Endothelial cell of umbilical vein (primary cell): ENCODE measurements around the gene ATP8A1. TPM values are rescaled to one million over a fixed set of nuclear protein-coding genes. Genes with fewer than 3 reads are reported as not detected.

ENCODE experiments used
- BruUV-seq: library from RNA; stranded (reverse); fragments of 400-500 nt; replicated peaks from 2 replicates; lab custom pipeline; 2021; lab: Mats Ljungman, UMichigan
- CTCF ChIA-PET: fragments of 300-600, 350-600 bp; sonication (Branson Sonifier 250); formaldehyde crosslinking; loops from one replicate; lab custom pipeline; 2021; ENCODE audit warnings: antibody characterized with exemption, inconsistent platforms; lab: Charles Lee
- POLR2A ChIA-PET: fragments of 300-600, 350-600 bp; sonication (Branson Sonifier 250); formaldehyde crosslinking; loops from one replicate; lab custom pipeline; 2021; ENCODE audit warnings: antibody characterized with exemption, inconsistent platforms; lab: Charles Lee
- DNase-seq: peaks from one replicate; pipeline ENCODE4 v3.0.0-alpha.2; 2011; ENCODE audit warnings: low read depth, low spot score
- FAIRE-seq: peaks from 2 replicates; lab custom pipeline; 2011; peaks lifted over from hg19 to GRCh38; lab: Jason Lieb, UNC
- H2AFZ ChIP-seq: 2 replicates; pipeline ENCODE4 v1.6.0; 2012; ENCODE audit warnings: low read depth, low read length, control low read depth, inconsistent platforms
- H3K27ac ChIP-seq: 2 replicates; pipeline ENCODE4 v1.5.1; 2011; ENCODE audit warnings: low read depth, mild to moderate bottlenecking, control low read depth, low read length, moderate library complexity; ENCODE audit not compliant: insufficient read depth
- H3K27me3 ChIP-seq, 2 experiments: 2 replicates each; pipeline versions ENCODE4 v1.6.0 to v1.6.1; 2011; ENCODE audit warnings: low read length in 2 of 2, mixed read lengths in 1 of 2; ENCODE audit not compliant: control insufficient read depth in 2 of 2, insufficient read depth in 2 of 2
- H3K36me3 ChIP-seq, 2 experiments: 2 replicates in 1 of 2; 3 replicates in 1 of 2; pipeline ENCODE4 v1.5.1; 2011; ENCODE audit warnings: low read length in 2 of 2, mild to moderate bottlenecking in 1 of 2, moderate library complexity in 1 of 2; ENCODE audit not compliant: control insufficient read depth in 2 of 2, insufficient read depth in 2 of 2; ENCODE audit errors: extremely low read depth in 1 of 2
- H3K4me1 ChIP-seq: 3 replicates; pipeline ENCODE4 v1.5.1; 2011; ENCODE audit warnings: mild to moderate bottlenecking, low read length; ENCODE audit not compliant: control insufficient read depth, insufficient read depth; ENCODE audit errors: extremely low read depth
- H3K4me2 ChIP-seq: 2 replicates; pipeline ENCODE4 v1.6.1; 2011; ENCODE audit warnings: low read length, control low read depth, mixed read lengths; ENCODE audit not compliant: insufficient read depth
- H3K4me3 ChIP-seq, 3 experiments: fragments of 200-600 bp in 1 of 3; sonication (generic), shearing (Covaris generic) in 1 of 3; replicated peaks in 1 of 3; 2 replicates each; pipeline ENCODE4 v1.5.1; 2011 to 2016; ENCODE audit warnings: control low read depth in 3 of 3, low read length in 3 of 3, mild to moderate bottlenecking in 2 of 3, inconsistent platforms in 1 of 3, low read depth in 1 of 3, moderate library complexity in 1 of 3; ENCODE audit not compliant: insufficient read depth in 1 of 3
- H3K79me2 ChIP-seq: 2 replicates; pipeline ENCODE4 v1.6.0; 2012; ENCODE audit warnings: low read length, inconsistent platforms; ENCODE audit not compliant: control insufficient read depth, insufficient read depth
- H3K9ac ChIP-seq: replicated peaks from 2 replicates; pipeline ENCODE3; 2011; ENCODE audit warnings: low read length, control low read depth; ENCODE audit not compliant: insufficient read depth; ENCODE audit errors: extremely low read depth
- H3K9me1 ChIP-seq: replicated peaks from 3 replicates; pipeline ENCODE4 v1.6.0; 2011; ENCODE audit warnings: mild to moderate bottlenecking, low read length; ENCODE audit not compliant: control insufficient read depth, insufficient read depth; ENCODE audit errors: extremely low read depth
- H3K9me3 ChIP-seq: replicated peaks from 2 replicates; pipeline ENCODE4 v1.5.1; 2012; ENCODE audit warnings: low read length, inconsistent platforms; ENCODE audit not compliant: control insufficient read depth, insufficient read depth
- H4K20me1 ChIP-seq: replicated peaks from 2 replicates; pipeline ENCODE3; 2011; ENCODE audit warnings: mild to moderate bottlenecking, low read length; ENCODE audit not compliant: control insufficient read depth, insufficient read depth; ENCODE audit errors: extremely low read depth
- CTCF ChIP-seq, 2 donors: IDR thresholded peaks; 1 replicate in 1 of 2; 2 replicates in 1 of 2; pipeline ENCODE4 v1.5.1; 2011; ENCODE audit warnings: low read length in 2 of 2, mild to moderate bottlenecking in 2 of 2, moderate library complexity in 2 of 2, control low read depth in 1 of 2, inconsistent platforms in 1 of 2, low read depth in 1 of 2; ENCODE audit not compliant: insufficient read depth in 1 of 2; ENCODE audit errors: extremely low read depth in 1 of 2
- EZH2 ChIP-seq: IDR thresholded peaks from 2 replicates; pipeline ENCODE4 v1.6.1; 2012; ENCODE audit warnings: borderline replicate concordance, low read depth, mild to moderate bottlenecking, moderate library complexity, low read length, inconsistent platforms; ENCODE audit not compliant: severe bottlenecking
- FOS ChIP-seq: IDR thresholded peaks from 2 replicates; pipeline ENCODE4 v1.6.1; 2011; ENCODE audit warnings: mild to moderate bottlenecking, low read length, moderate library complexity, borderline replicate concordance; ENCODE audit not compliant: insufficient read depth
- GATA2 ChIP-seq: IDR thresholded peaks from 2 replicates; pipeline ENCODE4 v1.7.0; 2011; ENCODE audit warnings: low read depth, mild to moderate bottlenecking, moderate library complexity, mixed read lengths, low read length; ENCODE audit not compliant: insufficient read length, insufficient read depth
- JUN ChIP-seq: IDR thresholded peaks from 2 replicates; pipeline ENCODE4 v1.6.1; 2011; ENCODE audit warnings: borderline replicate concordance, low read depth; ENCODE audit not compliant: insufficient read length, insufficient read depth
- MYC ChIP-seq: IDR thresholded peaks from one replicate; pipeline ENCODE4 v1.6.1; 2011; ENCODE audit warnings: mild to moderate bottlenecking, low read depth, low read length
- POLR2A ChIP-seq: IDR thresholded peaks from 2 replicates; pipeline ENCODE4 v1.6.1; 2012; ENCODE audit warnings: low read depth, mild to moderate bottlenecking, control low read depth, low read length
- POLR2AphosphoS5 ChIP-seq: IDR thresholded peaks from 2 replicates; pipeline ENCODE4 v1.6.1; 2012; ENCODE audit warnings: low read depth, mild to moderate bottlenecking, control low read depth, low read length, moderate library complexity; ENCODE audit not compliant: insufficient read depth
- dilution Hi-C: fragments of 300-500 bp; cut with MboI; formaldehyde crosslinking; loops from one replicate; pipeline ENCODE4 v1.15.0; 2019; ENCODE audit warnings: low sequenced_read_pairs; ENCODE audit not compliant: extremely low pct_ligation_motif_present
- intact Hi-C: fragments of 100-400 bp; cut with micrococcal nuclease; formaldehyde crosslinking; loops from one replicate; pipeline ENCODE4 v1.10.0; 2022
- polyA plus RNA-seq, 4 experiments: library from polyadenylated mRNA; depleted of rRNA in 3 of 4; stranded (reverse) in 3 of 4; unstranded in 1 of 4; fragments of >200 nt; gene quantifications; 2 replicates each; pipeline versions ENCODE4 v1.2.1 to v1.2.3, GENCODE V29; 2011 to 2012; ENCODE audit warnings: missing spikeins in 1 of 4
- total RNA-seq: library from RNA; stranded (reverse); gene quantifications from 2 replicates; pipeline ENCODE4 v1.2.3, GENCODE V29; 2021
- TF ChIP-seq, protein P1 (sequence below): IDR thresholded peaks from 2 replicates; pipeline ENCODE4 v1.6.1; 2011; ENCODE audit not compliant: insufficient read depth, insufficient read length

Gene ATP8A1
- total and polyA plus RNA-seq, 2 donors (not counting 3 experiments of a cell fraction or from before 2014, with no cell fraction given) = 0.97 to 11.5 TPM

- no TSS peak for BruUV-seq
- TF ChIP-seq, protein P1, sequence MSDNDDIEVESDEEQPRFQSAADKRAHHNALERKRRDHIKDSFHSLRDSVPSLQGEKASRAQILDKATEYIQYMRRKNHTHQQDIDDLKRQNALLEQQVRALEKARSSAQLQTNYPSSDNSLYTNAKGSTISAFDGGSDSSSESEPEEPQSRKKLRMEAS = no peak
- TF ChIP-seq CTCF (IDR thresholded peaks at IDR 0.05; ENCODE audit: extremely low read depth in 1 of 2, insufficient read depth in 1 of 2, low read depth in 1 of 2, low read length in 2 of 2) (no peak), JUN (no peak), POLR2AphosphoS5 (no peak), MYC (no peak), GATA2 (no peak), FOS (no peak), EZH2 (no peak), POLR2A (no peak)
These were observed 265.6 kb downstream of the ATP8A1 start for GRCh38 chr4:42391355-42391664.

More at GRCh38 chr4:42391355-42391664, 265.6 kb downstream of the ATP8A1 start:
- Histone ChIP-seq H3K9ac (no peak overlapping the region), H3K4me2 (no peak overlapping the region), H3K27me3 (no peaks in the 10 kb centered on the region), H3K27ac (no peak overlapping the region), H4K20me1 (no peaks in the 10 kb centered on the region), H3K9me3 (no peaks in the 10 kb centered on the region), H3K79me2 (no peaks in the 10 kb centered on the region), H3K4me3 (no peak overlapping the region), H2AFZ (no peak overlapping the region), H3K36me3 (no peaks in the 10 kb centered on the region), H3K9me1 (no peaks in the 10 kb centered on the region), H3K4me1 (peaks cover 5% of the 10 kb centered on the region)
- dilution Hi-C loops (no loop called here), intact Hi-C loops (no loop called here)
- CTCF ChIA-PET = no interaction called here
- FAIRE-seq (no peak), DNase-seq (no peak)
- POLR2A ChIA-PET = no interaction called here
